ENCODE results near the gene DAB2IP.

Gene DAB2IP

DNA sequence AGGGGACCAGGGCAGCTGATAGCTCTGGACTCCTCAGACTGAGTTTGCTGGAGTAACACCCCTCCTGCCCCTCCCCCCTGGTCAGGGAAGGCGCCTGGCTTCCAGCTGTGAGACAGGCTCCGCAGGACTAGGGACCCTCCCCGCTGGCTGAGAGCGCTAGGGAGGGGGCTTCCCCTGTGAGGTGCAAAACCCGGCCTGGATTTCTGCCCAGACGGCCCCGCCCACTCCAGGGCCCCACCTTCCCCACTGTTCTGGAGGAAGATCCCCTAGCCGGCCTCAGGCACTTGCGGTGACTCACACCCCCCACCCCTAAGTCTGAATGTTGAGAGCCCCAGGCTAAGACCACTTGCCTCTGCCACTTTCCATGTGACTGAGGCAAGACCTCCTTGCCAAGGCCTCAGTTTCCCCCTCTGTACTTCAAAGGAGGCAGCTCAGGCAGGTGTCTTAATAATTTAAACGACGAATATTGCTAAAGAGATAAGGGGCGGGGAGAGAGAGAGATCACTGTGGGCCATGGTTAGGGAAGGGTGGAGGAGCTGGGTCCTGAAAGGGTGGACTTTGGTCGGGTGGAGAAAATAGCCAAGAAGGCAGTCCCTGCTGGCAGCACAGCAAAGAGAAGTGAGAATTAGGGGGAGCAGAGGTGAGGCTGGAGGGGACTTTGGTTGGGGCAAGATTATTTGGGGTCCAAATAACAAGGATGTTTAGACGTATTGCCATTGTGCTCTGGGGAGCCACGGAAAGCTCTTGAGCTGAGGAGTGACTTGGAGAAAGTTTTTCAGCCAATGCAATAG, 1.0 kb upstream of the DAB2IP start:
- Histone ChIP-seq H3K79me2 (ENCODE audit: insufficient read depth, low read length) (no peaks in the 10 kb centered on the region), H4K20me1 (ENCODE audit: insufficient read depth, low read length) (peaks cover 5% of the 10 kb centered on the region; the same call in 1 of the 2 replicates), H3K4me1 (ENCODE audit: insufficient read depth, low read length) (no peaks in the 10 kb centered on the region; the same call in 1 of the 2 replicates), H2AFZ (ENCODE audit: low read depth, low read length) (no peak overlapping the region), H3K4me3 (ENCODE audit: low read depth in 1 of 2, low read length in 2 of 2) (no peak overlapping the region), H3K9me3 (ENCODE audit: insufficient read depth, low read length, severe bottlenecking) (no peaks in the 10 kb centered on the region), H3K4me2 (ENCODE audit: insufficient read depth, low read length) (no peak overlapping the region), H3K9ac (ENCODE audit: low read depth, low read length) (no peak overlapping the region), H3K27me3 (ENCODE audit: insufficient read depth, low read length, poor library complexity) (peaks cover 51% of the 10 kb centered on the region), H3K27ac (ENCODE audit: low read length) (no peak overlapping the region), H3K36me3 (ENCODE audit: insufficient read depth, low read length) (no peaks in the 10 kb centered on the region)
- ATAC-seq (ENCODE audit: insufficient read depth, low read depth) (peak; percentile 66), DNase-seq (peak; percentile 51)
- TF ChIP-seq, protein P1, sequence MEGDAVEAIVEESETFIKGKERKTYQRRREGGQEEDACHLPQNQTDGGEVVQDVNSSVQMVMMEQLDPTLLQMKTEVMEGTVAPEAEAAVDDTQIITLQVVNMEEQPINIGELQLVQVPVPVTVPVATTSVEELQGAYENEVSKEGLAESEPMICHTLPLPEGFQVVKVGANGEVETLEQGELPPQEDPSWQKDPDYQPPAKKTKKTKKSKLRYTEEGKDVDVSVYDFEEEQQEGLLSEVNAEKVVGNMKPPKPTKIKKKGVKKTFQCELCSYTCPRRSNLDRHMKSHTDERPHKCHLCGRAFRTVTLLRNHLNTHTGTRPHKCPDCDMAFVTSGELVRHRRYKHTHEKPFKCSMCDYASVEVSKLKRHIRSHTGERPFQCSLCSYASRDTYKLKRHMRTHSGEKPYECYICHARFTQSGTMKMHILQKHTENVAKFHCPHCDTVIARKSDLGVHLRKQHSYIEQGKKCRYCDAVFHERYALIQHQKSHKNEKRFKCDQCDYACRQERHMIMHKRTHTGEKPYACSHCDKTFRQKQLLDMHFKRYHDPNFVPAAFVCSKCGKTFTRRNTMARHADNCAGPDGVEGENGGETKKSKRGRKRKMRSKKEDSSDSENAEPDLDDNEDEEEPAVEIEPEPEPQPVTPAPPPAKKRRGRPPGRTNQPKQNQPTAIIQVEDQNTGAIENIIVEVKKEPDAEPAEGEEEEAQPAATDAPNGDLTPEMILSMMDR (IDR thresholded peaks at IDR 0.05; ENCODE audit: borderline replicate concordance, extremely low read depth, low read length, poor library complexity, severe bottlenecking), result no peak

DNA sequence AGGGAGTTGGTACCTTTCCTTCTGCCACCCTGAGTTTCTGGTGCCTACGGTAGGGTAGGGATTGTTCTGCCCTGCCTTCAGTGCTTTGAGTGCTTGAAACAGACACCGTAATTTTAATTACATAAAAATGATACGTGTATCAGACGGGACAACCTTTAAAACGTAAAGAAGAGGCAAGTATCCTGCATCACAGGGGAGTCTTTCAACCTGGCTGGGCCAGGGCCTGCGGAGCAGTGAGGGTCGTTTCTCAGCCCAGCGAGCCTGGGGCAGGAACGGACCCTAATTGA, 483 bp upstream of the DAB2IP start:
- H3K4me1 ChIP-seq (ENCODE audit: insufficient read depth, low read length), result no peaks in the 10 kb centered on the region; the same call in 1 of the 2 replicates
- H3K36me3 ChIP-seq (ENCODE audit: insufficient read depth, low read length), result no peaks in the 10 kb centered on the region
- ATAC-seq (ENCODE audit: insufficient read depth, low read depth), result no peak
- no peak overlapping the region for H3K4me3 ChIP-seq (ENCODE audit: low read depth in 1 of 2, low read length in 2 of 2)
- no peaks in the 10 kb centered on the region for H3K79me2 ChIP-seq (ENCODE audit: insufficient read depth, low read length)
- peaks cover 51% of the 10 kb centered on the region for H3K27me3 ChIP-seq (ENCODE audit: insufficient read depth, low read length, poor library complexity)
- no peak for TF ChIP-seq EZH2 (IDR thresholded peaks at IDR 0.05; ENCODE audit: borderline replicate concordance, low read depth, low read length, severe bottlenecking)
- TF ChIP-seq, protein P1 (IDR thresholded peaks at IDR 0.05; ENCODE audit: borderline replicate concordance, extremely low read depth, low read length, poor library complexity, severe bottlenecking), result no peak
- no peak overlapping the region for H3K4me2 ChIP-seq (ENCODE audit: insufficient read depth, low read length)
- H3K27ac ChIP-seq (ENCODE audit: low read length), result no peak overlapping the region
- peaks cover 5% of the 10 kb centered on the region; the same call in 1 of the 2 replicates for H4K20me1 ChIP-seq (ENCODE audit: insufficient read depth, low read length)
- no peak for DNase-seq
- no peaks in the 10 kb centered on the region for H3K9me3 ChIP-seq (ENCODE audit: insufficient read depth, low read length, severe bottlenecking)
- H3K9ac ChIP-seq (ENCODE audit: low read depth, low read length), result no peak overlapping the region
- H2AFZ ChIP-seq (ENCODE audit: low read depth, low read length), result no peak overlapping the region

DNA sequence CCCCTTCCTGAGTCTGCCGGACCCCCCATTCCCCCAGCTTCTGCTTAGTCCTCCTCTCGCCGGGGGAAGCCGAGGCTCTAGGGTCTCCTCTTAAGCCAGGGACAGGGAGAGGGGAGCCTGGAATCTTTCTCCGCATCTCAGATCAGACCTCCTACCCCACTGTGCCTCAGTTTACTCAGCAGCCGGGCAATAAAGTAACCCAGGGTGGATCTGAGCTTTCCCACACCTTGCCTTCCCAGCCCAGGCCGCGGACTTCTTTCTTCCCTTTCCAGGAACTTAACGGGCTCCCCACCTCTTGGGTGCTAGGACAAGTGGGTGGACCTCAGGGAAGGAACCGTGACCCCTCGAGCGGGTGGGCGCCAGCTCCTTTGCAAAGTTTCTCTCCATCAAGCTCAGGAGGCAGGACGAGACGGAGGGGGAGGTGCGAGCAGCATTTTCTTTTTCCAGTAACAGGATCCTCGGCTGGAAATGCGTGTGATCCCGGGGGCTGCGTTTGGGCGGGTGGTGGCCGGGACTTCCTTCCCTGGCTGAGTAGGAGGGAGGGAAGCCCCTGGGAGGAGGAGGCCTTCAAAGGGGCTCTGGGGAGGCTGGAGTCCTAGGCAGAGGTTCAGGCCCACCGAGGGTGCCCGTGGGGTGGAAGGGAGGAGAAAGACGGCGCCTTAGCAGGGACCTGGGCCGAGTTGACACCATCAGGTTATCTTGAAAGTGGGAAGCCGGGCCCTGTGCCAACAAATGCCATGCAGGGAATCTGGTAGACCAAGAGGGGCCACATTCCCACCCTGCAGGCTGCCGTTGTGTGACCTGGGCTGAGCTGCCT, 795 bp downstream of the DAB2IP start:
- no peaks in the 10 kb centered on the region; the same call in 1 of the 2 replicates for H3K4me1 ChIP-seq (ENCODE audit: insufficient read depth, low read length)
- peaks cover 51% of the 10 kb centered on the region for H3K27me3 ChIP-seq (ENCODE audit: insufficient read depth, low read length, poor library complexity)
- H3K4me2 ChIP-seq (ENCODE audit: insufficient read depth, low read length), result no peak overlapping the region
- no peaks in the 10 kb centered on the region for H3K36me3 ChIP-seq (ENCODE audit: insufficient read depth, low read length)
- no peak overlapping the region for H3K4me3 ChIP-seq (ENCODE audit: low read depth in 1 of 2, low read length in 2 of 2)
- TF ChIP-seq EZH2 (IDR thresholded peaks at IDR 0.05; ENCODE audit: borderline replicate concordance, low read depth, low read length, severe bottlenecking), result peak; percentile 72
- TF ChIP-seq, protein P1 (IDR thresholded peaks at IDR 0.05; ENCODE audit: borderline replicate concordance, extremely low read depth, low read length, poor library complexity, severe bottlenecking), result no peak
- H3K27ac ChIP-seq (ENCODE audit: low read length), result no peak overlapping the region
- H4K20me1 ChIP-seq (ENCODE audit: insufficient read depth, low read length), result peaks cover 5% of the 10 kb centered on the region; the same call in 1 of the 2 replicates
- no peaks in the 10 kb centered on the region for H3K79me2 ChIP-seq (ENCODE audit: insufficient read depth, low read length)
- no peak overlapping the region for H2AFZ ChIP-seq (ENCODE audit: low read depth, low read length)
- DNase-seq (no peak), ATAC-seq (ENCODE audit: insufficient read depth, low read depth) (no peak)
- no peaks in the 10 kb centered on the region for H3K9me3 ChIP-seq (ENCODE audit: insufficient read depth, low read length, severe bottlenecking)
- H3K9ac ChIP-seq (ENCODE audit: low read depth, low read length), result no peak overlapping the region

Measured in DND-41 (cell line).